Activated T-cell treated with anti-CD3 and anti-CD28 coated beads for 1 hour (primary cell): ENCODE results near the gene CRISPLD2.

Source experiments
- DNase-seq: peaks from one replicate; pipeline ENCODE4 v3.0.0-alpha.2; 2020; ENCODE audit warnings: low read depth

Gene CRISPLD2

DNA sequence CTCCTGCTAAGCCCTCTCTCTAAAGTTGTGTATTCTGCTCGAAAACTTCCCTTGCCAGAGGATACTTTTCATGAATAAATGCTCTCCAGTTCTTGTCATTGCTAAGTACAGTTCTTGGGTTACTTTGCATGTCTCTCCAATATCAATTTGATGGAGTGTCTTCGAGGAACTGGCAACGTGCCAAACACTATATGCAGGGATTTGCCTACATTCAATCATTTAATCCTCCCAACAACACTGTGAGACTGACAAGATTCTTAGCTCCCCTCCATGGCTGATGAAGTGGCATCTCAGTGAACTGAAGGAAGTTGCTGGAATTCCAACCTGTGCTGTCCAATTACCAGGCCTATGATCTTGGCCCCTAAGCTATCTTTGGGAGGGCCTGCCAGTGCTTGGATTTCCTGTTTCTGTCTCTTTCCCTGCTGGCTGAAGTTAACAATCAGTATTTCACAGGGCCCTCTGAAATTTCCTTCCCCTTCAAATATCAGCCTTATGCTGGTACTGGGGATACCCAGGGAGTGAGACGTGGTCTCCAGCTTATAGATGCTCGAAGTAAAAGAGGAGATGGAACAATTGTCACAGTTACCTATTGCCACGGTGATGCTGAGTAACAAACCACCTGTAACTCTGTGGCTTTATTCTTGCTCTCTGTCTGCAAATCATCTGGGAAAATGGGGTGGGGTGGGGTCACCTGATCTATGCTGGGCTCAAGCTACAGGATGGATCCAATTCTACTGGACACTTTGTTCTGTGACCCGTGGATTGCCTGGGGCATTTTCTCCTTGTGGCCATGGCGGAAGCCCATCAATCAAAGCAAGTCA is 19.4 kb upstream of the CRISPLD2 start:
- DNase-seq = no peak

DNA sequence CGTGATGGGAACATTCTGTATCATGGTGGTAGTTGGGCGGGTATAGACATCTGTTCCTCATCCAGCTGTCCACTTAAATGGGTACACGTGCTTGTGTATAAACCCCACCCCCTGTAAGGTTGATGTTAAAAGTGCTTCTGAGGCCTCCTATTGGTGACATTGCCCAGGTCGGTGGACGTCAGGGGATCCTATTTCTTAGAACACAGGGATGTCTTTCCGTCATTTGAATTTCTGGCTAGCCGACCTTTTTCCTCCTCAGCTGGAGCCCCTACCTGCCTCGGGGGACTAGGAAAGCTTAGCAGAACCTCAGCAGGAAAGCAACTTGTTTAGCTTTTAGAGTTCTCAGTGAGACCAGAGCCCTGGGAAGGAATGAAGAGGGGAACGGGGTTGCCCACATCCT is 16.6 kb upstream of the CRISPLD2 start:
- no peak for DNase-seq

DNA sequence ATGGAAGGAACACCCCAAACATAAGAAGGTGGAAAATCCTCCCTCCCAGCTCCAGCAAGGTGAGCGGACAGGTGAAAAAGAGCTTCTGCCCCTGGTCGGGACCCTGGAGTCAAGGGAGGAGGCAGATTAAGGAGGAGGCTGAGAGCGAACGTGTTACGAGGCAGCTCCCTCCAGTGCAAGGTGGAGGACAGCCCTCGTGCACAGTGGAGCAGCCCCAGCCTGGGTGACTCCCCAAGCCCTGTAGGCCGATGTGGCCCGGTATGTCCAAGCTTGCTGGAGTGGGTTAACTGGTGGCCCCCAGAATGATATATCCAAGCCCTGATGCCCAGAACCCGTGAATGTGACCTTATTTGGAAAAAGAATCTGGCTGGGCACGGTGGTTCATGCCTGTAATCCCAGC is 15.5 kb upstream of the CRISPLD2 start:
- no peak for DNase-seq

DNA sequence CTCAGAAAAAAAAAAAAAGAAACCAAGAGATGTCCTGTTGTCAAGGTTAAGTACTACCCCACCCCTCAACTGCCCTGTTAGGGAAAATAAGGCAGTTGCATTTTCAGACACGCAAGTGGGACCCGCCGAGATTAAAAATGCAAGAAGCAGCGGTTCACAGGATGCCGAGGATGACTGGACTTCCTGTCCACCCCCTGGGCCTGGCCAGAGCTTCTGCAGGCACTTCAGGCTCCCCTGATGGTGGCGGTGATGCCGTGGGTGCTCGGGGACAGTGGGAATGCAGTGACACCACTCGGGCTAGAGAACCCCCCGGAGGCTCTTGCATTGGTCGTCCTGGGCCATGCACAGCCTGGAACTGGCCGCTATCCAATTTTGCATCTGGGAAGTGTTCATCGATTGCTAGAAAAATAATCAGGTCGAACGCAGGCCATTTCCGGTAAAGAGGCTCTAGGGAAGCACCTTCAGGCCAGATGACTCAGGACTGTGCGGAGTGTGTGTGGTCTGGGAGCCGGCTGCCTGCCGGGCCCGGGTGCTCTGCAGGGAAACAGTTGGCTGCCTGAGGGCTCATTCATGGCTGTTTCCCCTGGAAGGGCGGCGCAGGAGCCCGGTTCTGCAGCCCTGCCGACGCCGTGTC is 13.4 kb upstream of the CRISPLD2 start:
- no peak for DNase-seq

DNA sequence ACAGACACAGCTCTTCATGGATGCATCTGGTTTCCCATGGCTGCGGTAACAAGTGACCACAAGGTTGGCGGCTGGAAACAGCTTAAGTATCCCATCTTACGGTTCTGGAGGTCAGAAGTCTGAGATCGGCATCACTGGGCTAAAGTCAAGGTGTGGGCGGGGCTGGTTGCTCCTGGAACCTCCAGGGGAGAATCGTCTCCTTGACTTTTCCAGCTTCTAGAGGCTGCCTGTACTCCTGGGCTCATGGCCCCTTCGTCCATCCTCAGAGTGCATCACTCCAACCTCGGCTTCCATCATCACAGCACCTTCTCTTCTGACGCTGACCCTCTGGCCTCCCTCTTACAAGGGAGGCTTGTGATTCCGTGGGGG is 12.9 kb upstream of the CRISPLD2 start:
- no peak for DNase-seq

DNA sequence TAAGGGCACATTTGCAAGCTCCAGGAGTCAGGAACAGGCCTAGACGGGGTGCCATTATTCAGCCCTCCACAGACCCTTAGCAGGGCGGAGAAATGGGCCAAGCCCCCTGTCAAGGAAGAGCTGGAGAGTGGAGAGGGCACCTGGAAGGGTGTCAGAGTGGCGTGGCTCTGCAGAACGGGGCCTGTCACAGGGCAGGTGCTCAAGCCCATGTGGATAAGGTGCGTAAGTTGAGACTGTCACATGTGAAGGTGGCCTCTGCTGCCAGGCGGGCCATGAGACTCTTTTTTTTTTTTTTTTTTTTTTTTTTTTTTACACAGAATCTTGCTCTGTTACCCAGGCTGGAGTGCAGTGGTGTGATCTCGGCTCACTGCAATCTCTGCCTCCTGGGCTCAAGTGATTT is 12.0 kb upstream of the CRISPLD2 start:
- no peak for DNase-seq

DNA sequence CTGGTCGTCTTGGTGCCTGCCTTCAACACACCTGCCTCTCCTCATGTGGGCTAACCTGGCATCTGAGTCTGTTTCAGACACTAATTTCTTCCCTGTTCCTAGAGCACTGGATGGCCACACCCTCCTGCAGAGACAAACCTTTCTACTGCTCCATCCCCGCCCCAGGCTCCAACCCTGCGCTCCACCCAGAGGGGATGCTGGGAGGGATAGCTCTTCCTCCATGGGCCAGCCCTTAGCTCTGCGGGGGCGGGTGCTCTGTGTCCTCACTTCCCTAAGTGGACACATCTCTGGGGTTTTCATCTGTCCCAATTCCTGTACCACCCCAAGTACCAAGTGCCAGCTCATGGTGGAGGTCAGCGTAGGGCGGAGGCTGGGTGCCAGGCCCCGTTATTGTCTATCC is 11.0 kb upstream of the CRISPLD2 start:
- DNase-seq = no peak

DNA sequence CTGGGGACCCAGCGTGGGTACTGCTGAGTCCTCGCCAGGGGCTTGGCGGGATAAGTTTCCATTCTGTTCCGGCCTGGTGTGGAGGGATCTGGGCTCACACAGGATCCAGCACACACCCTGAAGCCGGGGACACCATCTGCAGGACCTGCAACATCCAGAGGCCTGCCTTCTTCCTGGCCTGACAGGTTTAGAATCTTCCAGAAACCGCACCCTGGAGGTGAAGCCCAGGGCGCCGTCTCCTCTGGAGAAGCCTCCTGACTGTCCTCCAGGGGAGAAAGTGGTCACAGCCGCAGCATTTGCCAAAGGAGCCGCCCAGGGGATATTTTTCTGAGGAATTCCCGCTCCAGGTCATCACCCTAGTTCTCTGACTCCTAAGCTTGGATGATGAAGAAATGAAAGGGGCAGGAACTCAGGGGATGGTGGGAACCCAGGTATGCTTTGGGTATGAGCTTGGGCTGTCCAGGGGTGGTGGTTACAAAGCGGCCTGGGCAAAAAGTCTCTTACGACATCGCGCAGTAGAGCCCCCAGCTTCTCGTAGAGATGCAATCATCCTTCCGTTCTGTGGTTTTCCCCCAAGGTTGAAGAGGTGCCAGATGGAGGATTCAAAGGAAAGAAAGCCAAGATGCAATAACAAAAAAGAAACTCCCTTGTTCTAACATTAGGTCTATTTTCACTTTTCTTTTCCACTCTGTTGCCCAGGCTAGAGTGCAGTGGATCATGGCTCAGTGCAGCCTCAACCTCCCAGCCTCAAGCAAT is 9.1 kb upstream of the CRISPLD2 start:
- no peak for DNase-seq

DNA sequence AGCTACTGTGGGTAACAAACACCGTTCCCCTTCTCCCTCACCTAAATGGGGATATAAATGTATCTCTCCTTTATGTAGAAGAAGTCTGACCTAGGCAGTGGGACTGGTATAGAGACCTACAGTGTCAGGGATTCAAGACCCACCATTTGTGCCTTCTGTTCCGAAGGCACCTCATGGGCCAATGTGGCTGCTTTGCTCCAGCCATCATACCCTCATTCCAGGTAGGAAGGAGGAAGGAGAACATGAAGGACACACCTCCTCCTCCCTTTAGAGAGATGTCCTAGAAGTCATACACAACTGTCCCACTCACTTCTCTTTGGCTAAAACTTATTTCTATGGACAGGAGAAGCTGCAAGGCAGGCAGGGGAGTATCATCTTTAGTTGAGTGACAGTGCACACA is 8.3 kb upstream of the CRISPLD2 start:
- no peak for DNase-seq

DNA sequence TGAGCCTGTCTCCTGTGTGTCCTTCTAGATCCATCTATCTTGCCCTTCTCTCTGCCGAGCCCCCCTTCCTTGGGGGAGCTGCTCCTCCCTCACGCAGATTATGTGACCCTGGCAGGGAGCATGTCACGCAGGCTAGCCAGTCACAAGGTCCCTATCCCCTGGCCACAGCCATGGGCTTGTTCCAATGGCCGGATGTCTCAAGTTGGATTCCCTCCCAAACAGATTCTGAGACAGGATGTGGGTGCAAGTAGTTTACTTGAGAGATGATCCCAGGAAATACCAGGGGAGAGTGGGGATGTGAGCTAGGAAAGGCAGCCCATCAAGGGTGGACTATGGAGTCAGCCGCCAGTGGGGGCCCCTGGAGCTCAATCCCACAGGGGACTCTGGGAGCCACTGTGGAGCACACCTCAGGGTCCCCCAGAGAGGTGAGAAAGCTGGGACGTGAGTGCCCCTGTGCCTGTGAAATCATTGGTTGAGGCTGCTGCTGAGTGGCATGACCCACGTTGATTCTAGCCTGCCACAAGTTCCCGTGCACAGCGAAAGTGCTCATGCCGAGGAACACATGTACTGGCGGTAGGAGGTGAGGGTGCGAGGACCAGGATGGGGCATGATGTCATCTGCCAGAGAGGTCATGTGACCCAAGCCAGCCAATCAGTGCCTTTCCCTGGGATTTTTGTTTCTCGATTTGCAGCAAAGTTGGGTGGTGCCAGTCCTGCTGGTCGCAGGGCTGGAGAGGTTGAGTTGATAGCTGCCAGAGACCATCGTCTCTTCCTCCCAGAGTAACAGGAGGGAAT is 6.4 kb upstream of the CRISPLD2 start:
- no peak for DNase-seq

DNA sequence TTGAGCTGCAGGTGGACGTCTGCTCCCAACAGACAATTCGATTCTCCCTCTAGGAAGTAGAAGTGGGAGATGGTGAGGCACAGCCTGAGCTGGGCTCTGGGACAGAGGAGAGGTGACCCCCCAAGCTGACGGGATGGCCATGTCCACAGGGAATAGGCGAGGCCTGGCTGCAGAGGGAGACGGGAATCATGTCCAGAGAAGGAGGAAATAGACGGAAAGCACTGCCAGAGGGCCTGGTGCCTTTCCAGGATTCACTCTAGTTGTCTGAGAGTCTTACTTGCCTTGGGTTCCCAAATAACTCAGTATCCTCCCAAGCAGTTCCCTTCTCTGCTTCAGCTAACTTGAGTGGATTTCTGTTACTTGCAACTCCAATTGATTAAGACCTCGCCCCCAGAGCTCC is 4.3 kb upstream of the CRISPLD2 start:
- DNase-seq = no peak

DNA sequence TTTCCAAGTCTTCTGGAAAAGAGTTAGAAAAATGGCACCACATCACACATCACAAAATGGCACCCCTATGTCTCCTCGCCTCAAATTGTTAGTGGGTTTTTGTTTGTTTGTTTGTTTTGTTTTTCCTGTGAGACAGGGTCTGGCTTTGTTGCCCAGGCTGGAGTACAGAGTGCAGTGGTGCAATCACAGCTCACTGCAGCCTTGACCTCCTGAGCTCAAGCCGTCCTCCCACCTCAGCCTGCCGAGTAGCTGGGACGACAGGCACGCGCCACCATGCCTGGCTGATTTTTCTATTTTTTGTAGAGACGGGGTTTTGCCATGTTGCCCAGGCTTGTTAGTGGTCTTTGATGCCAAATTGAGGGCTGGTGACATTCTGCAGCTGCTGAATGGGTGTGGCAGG is 3.8 kb upstream of the CRISPLD2 start:
- DNase-seq = no peak

DNA sequence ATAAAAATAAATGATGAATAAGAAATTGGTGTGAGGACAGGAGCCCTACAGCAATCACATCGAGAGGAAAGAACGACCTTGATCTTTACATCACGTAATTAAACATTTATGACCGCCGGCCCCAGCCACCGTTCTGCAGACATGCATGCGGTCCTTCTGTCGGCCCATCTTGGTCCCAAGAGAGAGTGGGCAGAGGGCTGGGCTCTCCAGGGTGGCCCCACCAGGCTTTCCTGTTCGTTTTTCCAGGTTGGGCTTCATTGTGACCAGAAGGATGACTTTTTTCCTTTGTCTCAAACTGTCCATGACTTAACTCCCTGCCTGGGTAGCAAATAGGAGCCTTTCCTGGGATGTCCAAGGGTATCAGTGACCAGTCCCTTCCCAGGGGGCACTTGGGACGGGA is 3.3 kb upstream of the CRISPLD2 start:
- DNase-seq = no peak

DNA sequence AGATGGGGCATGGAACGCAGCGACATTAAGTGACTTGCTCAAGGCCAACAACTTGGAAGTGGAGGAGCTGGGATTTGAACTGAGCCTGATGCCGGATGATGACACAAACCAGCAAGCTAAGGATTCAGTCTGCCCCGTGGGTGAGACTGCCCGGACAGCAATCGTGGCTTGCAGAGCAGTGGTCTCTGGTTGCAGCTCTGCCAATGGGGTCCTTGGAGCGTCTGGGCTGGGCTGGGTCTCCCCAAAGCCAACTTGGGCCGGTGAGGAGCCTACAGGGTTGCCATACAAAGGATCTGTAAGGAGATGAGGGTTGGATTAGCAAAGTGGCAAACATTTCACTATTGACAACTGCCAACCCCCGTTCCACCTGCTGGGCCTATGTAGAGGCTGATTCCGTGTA is 2.6 kb upstream of the CRISPLD2 start:
- DNase-seq = no peak

DNA sequence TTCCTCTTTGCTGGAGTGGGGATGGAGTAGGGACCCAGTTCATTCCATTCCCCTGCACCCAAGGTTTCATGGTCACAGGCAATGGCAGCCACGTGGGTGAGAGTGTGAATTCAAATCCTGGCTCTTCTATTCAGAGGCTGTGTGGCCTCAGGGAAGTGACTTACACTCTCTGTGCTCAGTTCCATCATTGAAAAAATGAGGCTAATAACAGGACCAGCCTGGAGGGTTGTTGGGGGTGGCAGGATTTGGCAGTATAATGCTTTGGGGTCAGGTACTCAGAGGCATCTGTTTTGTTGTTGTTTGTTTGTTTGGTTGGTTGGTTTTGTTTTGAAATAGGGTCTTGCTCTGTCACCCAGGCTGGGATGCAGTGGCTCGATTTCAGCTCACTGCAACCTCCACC is 2.2 kb upstream of the CRISPLD2 start:
- DNase-seq = no peak

DNA sequence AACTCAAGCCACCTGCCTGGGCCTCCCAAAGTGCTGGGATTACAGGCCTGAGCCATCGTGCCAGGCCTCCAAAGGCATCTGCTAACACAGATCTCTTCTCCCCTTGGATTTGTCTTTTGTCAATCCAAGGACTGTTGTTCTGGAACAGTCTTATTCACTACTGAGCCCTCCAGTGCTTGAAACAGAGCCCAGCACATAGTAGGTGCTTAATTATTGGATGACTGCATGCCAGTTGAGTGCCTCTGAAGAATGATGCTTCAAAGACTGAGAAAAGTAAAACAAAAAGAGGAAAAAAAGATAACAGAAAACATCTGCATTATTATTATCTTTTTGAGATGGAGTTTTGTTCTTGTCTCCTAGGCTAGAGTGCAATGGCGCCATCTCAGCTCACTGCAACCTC is 1.7 kb upstream of the CRISPLD2 start:
- DNase-seq = no peak

DNA sequence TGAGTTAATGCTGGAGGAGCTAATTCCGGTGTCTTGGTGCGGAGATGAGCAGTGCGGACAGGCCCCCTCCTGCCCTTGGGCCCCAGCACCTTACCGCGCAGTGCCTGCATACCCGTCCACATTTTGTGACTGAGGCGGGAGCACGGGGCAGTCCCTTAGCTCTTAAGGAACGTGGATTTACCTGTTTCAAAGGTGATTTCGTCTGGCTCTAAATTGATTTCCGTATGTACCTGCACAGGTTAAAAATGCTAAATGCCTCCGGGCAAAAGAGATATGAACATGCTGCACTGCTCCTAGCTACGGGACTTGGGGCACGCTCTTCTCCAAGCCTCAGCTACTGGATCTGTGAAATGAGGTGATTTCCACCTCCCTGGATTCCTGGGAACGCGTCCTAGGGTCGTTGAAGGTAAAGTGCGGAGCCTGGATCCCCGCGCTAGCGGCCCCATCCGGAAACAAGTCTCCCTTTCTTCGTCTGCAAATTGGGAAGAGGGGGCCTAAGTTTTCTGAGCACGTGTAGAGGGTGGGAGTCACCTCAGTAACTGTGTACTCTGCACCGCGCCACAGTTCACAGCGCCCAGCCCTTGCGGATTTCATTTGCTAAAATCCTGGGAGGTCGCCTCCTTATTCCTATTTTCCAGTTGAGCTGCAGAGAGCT is 669 bp upstream of the CRISPLD2 start:
- no peak for DNase-seq

DNA sequence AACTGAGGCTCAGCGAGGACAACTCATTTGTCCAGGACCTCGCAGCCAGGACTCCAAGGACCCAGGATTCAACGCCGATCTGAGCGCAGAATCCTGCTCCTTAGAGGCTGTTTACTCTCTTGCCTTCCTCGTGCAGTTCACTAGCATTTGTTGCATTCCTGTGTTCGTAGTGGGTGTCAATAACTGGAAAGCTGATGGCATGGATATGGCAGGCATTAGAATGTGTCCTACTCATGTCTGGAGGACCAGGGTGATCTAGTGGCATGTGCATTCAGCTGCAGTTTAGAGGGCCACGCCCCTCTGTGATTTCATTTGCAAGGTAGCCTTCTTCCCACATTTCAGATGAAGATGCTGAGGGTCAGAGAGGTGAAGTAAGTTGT is 510 bp downstream of the CRISPLD2 start:
- no peak for DNase-seq

DNA sequence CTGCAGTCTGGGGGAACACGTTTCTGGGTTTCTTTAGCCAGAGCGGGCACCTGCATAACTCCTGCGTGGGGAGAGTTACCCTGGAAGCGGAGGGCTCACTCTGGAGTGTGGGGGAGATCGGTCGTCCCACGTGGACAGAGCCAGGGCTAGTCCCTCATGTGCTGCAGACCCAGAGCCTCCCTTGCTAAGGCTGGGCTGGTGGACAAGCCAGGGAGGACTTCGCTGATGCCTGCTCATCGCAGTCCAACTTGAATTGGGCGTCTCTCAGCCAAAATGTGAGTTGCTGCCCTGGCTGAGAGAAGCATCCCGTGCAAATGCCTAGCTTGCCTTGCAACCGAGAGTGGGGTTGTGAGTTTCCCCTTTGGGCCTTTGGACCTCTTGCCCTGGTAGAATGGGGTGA is 986 bp downstream of the CRISPLD2 start:
- DNase-seq = no peak

DNA sequence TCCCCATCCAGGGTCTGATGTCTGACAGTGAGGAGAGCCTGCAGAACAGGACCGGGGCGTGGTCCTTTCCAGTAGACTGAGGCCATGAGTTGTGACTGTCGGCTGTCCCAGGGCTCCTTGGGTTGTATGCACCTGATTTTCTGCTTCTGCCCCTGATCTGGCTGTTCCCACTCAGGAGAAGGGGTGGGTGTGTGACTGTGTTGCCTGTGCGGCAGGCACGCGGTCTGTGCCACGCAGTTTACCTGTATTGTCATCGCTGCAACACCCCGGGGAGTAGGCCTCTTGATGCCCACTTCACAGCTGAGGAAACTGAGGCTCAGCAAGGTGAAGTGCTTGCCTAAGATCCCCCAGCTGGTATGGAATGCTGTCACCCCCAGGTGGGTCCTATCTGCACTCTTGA is 1.4 kb downstream of the CRISPLD2 start:
- no peak for DNase-seq

DNA sequence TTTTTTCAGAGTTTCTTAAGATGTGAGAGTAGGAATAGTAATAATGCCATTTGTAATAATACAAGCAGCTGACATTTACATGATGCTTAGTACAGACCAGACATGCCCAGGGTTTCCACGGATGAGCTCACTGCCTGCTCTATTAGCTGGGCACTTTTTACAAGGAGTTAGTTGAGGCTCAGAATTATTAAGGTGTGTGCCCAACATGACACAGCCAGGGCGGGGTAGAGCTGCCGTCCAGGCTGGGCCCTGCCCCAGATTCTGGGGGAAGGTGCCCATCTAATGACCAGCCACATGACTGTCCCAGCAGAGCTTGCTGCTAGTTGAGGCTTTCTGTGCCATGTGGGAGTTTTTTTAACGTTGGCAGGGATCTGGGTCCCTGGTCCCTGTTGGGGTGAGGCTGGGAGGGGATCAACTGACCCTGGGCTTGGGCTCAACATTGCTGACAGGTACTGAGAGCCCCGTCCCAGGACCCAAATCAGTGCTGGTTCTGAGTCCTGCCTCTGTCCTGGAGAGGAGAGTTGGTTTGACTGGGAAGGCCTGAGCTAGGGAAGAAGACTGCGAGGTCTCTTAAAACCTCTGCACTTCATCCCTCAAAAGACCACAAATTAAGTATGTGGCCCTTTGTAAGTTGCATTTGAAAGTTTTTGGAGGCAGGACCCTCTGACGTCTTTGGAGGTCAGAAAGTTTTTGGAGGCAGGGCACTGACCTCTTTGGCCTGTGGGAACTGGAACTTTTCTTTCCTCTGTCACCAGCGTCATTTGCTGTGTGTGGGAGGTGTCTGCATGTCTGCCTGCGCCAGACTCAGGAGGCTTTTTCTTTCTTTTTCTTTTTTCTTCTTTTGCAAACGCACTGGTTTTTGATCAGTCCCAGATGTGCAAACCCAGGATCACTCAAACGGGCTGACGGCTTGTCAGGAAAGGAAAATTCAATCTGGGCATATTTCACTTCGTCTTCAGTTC is 2.2 kb downstream of the CRISPLD2 start:
- no peak for DNase-seq
